ENCODE data around the gene RABGAP1L.

- TF ChIP-seq, protein P1, sequence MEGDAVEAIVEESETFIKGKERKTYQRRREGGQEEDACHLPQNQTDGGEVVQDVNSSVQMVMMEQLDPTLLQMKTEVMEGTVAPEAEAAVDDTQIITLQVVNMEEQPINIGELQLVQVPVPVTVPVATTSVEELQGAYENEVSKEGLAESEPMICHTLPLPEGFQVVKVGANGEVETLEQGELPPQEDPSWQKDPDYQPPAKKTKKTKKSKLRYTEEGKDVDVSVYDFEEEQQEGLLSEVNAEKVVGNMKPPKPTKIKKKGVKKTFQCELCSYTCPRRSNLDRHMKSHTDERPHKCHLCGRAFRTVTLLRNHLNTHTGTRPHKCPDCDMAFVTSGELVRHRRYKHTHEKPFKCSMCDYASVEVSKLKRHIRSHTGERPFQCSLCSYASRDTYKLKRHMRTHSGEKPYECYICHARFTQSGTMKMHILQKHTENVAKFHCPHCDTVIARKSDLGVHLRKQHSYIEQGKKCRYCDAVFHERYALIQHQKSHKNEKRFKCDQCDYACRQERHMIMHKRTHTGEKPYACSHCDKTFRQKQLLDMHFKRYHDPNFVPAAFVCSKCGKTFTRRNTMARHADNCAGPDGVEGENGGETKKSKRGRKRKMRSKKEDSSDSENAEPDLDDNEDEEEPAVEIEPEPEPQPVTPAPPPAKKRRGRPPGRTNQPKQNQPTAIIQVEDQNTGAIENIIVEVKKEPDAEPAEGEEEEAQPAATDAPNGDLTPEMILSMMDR (IDR thresholded peaks at IDR 0.05): no peak
- TF ChIP-seq POLR2A (IDR thresholded peaks at IDR 0.05) (no peak), EP300 (IDR thresholded peaks at IDR 0.05) (no peak), POLR2AphosphoS5 (IDR thresholded peaks at IDR 0.05) (no peak)
These were observed 50.2 kb downstream of the RABGAP1L start for GRCh38 chr1:174209347-174210187.

All from gastroesophageal sphincter (tissue), 3 donors.